HEK293 (cell line): ENCODE data around the gene PDZD2.

Experiments
- ATF2 ChIP-seq: fragments of 450-650 bp; formaldehyde crosslinking; IDR thresholded peaks from 2 replicates; pipeline ENCODE4 v1.5.1; 2016; ENCODE audit warnings: missing biosample characterization, missing genetic modification characterization, low read depth
- CTCF ChIP-seq: fragments of 450-650 bp; formaldehyde crosslinking; IDR thresholded peaks from 2 replicates; pipeline ENCODE4 v1.5.1; 2016; ENCODE audit warnings: missing biosample characterization, missing genetic modification characterization
- PRDM1 ChIP-seq: fragments of 450-650 bp; formaldehyde crosslinking; IDR thresholded peaks from 2 replicates; pipeline ENCODE4; 2016; ENCODE audit warnings: missing biosample characterization, missing genetic modification characterization
- ZNF274 ChIP-seq, 2 experiments: fragments of 200-500 bp in 1 of 2; fragments of 450-650 bp in 1 of 2; sonication (Bioruptor generic) in 1 of 2; formaldehyde crosslinking in 1 of 2; IDR thresholded peaks; 2 replicates each; pipeline versions ENCODE4 v1.5.1 to v1.6.1; 2014 to 2016; ENCODE audit warnings: borderline replicate concordance in 1 of 2, inconsistent platforms in 1 of 2, low read length in 1 of 2, missing biosample characterization in 1 of 2, missing genetic modification characterization in 1 of 2

DNA sequence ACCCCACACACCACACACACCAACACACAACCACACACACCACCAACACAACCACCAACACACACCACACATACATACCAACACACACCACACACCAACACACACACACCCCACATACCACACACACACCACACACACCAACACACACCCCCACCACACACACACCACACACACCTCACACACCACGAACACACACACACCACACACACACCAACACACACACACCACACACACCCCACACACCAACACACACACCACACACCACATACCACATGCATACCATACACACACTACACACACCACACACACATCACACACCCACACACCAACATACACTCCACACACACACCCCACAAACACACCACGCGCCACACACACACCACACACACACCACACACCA is 363.8 kb downstream of the PDZD2 start:
- TF ChIP-seq ATF2 (tag by site-specific recombination) (no peak), CTCF (tag by site-specific recombination) (no peak), ZNF274 (IDR thresholded peaks at IDR 0.05; ENCODE audit: low read length) (no peak), ZNF274 (tag by site-specific recombination; IDR thresholded peaks at IDR 0.05; ENCODE audit: borderline replicate concordance) (no peak), PRDM1 (no peak)
